HG02642 (cell line): ENCODE measurements around the gene PANK4.

Experiments used
- ATAC-seq: cut with Tn5 transposase; IDR thresholded peaks from one replicate; pipeline ENCODE4 v1.9.1; 2021; ENCODE audit warnings: mild to moderate bottlenecking; ENCODE audit not compliant: unreplicated experiment, poor library complexity

PANK4 gene

DNA sequence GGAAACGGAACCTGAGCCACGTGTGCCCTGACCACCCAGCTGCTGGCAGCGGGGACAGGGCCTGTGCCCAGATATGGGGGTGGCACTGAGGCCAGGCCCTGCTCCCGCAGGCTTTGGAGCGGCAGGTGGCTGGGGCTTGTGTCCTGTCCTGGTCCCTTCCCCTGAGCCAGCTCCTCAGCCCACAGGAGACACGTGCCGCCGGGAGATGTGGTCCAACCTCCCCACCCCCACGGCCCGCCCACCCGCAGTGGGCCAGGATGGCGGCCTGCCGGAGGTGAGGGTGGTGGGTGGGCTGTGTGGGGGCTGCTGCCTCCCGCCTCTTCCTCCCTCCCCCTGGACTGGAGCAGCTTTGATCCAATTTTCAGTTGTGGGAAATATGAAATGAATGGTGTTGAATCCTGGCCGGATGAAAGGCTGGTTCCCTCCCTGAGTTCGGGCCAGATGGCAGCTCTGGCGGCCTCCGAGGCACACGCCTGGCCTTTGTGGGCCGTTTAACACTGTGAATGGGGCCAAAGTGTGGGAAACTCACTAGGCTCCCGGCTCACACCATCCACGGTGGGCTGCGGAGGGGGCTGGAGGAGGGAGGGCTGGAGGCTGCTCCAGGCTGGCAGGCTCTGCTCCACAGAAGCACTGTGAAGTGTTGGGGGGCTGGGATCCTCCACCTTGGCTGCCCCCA lies 6.2 kb upstream of the PANK4 start:
- ATAC-seq = no peak

DNA sequence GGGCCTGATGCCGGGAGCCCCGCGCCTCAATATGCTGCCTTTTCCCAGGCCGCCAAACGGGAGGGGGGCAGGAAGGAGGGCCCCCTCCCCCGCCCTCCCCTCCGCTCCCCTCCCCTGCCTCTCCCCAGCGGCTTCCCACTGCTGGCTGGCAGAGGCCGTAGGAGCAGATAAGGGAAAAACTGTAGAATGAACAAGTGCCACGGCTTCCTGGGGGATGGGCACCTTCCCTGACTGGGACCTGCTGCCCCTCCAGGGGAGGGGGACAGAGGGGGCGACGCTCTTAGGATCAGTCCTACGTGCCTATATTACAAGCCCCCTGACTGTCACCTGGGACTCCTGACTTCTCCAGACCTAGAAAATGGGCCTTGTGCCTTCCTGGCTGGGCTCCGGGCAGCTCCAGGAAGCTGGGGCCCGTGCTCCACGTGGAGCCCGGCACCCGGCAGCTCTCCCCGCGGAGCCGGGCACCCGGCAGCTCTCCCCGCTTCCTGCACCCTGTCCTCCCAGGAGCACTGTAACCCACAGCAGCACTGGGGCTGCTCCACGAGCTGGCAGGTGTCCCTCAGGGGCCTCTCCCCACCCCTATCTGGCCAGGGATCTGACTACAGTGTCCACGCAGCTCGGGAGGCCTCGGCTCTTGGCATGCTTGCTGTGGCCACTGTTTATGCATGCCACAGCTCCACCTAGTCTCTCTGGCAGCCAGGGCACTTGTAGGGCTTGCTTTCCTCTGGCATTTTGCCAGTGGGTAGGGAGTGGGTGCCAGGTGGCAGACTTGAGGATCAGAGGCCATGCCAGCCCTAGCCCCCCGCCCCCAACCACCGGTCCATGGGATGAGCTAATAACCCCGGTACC lies 4.3 kb upstream of the PANK4 start:
- ATAC-seq = no peak

DNA sequence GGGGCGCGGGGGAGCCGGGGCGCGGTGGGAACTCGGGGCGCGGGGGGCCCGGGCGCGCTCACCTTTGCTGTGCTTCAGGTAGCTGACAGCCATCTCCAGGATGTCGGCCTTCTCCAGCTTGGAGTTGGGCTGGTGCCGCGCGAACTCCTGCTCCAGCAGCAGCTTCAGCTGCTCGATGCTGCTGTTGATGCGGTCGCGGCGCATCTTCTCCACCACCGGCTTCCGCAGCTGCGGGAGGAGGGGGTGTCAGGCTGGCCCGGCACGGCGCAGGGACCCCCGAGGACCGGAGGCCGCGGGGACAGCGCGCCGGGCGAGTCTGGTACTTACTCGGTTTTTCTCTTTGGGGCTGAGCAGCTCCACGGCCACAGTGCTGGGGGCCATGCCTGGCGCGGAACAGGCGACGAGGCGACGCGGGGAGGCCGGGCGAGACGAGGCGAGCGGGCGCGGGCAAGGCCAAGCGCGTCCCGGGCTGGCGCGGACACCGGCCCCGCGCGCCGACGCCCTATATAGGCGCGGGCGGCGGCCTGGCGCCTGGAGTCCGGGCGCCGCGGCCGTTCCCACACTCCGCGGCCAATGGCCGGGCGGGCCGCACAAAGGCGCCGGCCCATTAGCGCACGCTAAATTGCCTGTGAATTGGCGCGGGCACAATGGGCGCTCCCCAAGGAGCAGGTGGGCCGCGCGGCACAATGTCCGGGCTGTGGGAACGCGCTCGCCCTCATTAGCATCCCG lies 3.6 kb upstream of the PANK4 start, which contains the start of gene HES5:
Gene HES5 (minus strand): TSS at position 480 of the 729 bp plus-strand sequence. CDS start 99 bp downstream, at position 381.
- ATAC-seq = no peak

DNA sequence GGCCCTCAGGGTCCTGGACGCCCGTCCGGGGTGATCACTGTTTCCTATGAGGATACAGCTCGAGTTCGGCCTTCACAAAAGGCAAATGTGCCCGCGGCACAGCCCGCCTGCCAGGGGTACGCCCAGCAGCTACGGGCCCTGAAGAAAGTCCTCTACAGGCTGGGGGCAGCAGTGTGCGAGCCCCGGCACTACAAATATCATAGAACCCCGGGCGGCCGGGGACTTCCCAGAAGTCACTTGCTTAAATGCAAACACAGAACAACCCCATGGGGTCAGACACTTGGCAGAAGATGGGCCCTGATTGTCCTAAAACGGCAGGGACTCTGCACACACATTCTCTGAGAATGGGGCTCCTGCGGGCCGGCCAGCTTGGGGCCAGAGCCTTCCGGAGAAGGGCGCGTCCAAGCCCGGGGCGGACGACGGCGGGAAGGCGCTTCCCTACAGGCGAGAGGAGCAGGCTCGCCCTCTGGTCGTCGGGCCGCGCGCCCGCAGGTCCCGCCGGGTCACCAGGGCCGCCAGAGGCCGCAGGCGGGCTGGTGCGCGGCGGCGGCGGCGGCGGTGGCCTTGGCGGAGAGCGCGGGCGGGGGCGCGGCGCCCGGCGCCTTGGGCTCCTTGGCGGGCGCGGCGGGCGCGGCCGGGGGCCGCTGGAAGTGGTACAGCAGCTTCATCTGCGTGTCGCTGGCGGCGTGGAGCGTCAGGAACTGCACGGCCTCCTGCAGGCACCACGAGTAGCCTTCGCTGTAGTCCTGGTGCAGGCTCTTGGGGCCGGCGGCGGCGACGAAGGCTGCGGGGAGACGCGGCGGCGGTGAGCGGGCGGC lies 2.8 kb upstream of the PANK4 start:
- no peak for ATAC-seq

DNA sequence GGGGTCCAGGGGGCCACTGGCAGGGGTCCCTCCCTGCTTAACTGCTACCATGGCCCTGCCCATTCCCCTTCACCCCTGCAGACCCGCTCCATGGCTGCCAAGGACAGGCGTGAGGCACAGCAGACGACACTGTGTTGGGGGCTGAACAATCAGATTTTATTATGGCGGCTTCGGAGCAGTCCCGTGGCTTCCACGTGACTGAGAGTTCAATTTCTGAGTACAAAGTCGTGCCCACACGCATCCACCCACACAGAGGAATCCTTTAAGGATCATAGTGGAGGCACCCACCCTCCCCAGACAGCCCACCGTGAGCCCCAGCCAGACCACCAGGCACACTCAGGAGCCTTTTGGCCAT lies 2.2 kb upstream of the PANK4 start:
- no peak for ATAC-seq

DNA sequence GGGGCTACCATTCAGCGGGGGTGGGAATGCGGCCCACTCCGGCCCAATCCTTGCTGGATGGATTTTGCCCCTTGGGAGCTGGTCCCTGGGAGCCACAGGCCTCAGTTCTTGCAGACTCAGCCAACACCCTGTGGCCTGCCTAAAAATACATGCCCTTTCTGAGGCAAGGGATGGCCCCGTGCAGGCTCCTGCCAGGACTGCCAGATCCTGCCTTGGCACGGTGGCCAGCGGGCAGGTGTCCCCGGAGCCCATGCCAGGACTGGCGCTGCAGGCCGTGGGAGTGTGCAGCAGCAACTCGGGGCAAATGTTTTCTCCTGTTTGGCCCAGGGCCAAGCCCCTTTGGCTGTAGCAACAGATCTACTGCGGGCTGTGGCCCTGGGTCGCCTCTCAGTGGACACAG lies 1.6 kb upstream of the PANK4 start:
- ATAC-seq = no peak

DNA sequence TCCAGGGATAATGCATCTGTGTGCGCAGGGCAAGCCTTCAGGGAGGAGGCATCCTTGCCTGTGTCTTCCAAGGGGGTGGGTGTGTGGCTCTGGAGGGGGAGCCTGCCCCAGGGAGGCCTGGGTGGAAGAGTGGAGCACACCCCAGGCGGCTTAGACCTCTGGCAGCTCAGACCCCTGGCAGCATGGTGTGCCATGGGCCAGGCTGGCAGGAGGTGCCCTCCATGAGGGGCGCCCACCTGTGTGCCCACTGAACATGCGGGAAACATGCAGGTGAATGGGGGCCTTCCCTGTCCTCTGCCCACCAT lies 1.1 kb upstream of the PANK4 start:
- ATAC-seq = no peak

DNA sequence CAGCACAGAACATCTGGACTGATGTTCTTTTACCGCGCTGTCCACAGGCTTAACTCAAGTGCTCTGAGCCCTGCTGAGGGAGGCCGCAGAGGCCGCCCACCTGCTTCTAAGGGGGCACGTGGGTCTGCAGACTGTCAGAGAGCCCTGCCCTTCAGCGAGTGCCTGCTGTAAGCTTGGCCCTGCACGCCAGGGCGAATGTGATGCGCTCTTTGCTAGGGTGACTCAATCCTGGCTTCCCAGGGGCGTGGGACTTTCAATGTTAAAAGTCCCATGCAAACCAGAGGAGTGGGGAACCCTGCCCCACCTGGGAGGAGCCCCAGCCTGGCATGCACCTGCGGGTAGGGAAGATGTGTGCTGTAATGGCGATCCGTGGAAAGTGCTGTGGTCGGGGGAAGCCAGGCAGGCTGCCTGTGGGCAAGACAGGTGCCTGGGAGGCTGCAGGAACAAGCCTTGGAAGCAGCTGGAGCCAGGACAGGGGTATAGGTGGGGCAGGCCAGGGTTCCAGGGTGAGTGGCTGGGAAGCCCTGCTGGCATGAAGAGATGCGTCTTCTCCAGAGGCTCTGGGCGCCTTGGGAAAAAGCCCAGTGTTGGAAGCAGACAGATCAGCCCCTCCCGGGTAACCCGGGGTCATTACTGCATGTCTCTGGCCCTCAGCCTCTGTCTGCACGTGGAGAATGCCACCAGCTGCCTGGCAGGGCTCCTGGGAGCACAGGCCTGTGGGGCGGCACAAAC lies 594 bp upstream of the PANK4 start:
- ATAC-seq = peak; percentile 32

DNA sequence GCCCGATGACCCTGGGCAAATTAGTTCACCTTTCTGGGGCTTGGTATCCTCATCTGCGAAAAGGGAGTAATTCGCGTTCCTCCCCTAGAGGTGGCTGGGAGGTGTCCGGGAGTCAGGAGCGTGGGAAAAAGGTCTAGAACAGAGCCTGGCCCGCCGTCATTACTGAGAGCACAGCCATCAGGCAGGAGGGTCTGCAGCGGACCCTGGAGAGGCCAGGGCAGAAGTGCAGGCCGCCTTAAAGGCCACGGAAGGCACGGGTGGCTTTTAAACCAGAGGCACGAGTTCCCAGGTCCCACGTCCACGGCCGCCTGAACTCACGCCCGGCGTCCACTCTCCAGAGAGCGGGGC lies 850 bp downstream of the PANK4 start:
- no peak for ATAC-seq

DNA sequence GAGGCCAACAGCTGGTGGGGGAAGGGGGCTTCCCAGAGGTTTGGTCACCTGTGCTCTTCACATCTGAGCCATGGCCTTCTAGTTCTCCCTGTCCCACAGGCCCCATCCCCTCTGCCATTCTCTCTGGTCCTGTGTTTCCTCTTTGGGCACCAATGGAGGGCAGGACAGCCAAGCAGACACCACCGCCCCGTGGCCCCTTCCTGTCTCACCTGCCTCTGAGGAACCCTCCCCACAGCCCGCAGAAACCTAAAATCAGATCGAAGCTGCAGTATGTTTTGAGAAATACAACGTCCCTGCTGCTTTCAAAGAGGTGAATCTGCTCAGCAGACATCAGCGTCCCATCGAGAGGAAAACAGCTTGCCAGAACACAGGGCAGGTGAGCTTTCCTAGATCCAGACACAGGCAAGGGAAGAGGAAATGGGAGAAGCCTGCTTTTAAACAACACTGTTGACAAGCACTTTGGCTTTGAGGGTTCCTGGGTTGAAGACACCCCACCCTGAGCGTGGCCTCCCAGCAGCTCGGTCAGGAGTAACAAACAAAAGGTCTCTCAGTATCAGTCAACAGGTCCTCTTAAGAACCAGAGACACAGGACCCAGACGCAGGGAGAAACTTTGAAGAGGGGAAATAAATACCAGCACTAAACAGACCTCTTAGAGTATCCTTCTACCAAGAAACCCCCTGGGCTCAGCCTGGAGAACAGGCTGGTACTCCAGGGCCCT lies 2.3 kb downstream of the PANK4 start:
- ATAC-seq = no peak

DNA sequence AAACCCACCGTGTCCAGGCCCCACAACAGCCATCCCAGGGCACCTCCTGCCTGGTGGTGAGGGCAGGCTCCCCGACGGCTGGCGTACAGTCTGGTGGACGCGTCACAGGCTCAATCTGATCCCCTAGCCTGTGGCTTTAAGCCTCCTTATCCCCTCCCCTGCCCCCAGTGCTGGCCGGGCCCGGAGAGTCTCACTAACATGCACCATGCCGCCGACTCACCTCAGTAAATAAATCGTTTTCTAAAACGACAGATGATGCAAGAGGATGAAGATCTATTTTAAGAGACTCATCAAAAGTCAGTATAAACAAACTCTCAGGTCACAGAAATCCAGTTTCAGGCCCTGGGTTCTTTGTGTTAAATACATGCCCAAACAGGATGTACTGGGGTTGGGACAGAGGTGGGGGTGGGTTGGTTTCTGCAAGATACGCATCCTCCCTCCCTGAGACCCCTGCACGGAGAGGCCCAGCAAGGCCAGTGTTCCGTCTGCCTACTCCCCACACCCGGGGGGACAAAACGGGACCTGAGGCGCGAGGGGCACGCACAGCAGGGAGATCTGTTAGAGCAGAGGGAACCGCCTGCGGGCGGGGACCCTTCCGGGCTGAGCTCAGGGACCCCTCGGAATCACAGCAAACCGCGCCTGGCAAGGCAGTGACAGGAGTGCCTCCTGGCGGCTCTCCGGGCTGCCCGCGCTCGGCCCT lies 3.1 kb downstream of the PANK4 start:
- ATAC-seq = no peak

DNA sequence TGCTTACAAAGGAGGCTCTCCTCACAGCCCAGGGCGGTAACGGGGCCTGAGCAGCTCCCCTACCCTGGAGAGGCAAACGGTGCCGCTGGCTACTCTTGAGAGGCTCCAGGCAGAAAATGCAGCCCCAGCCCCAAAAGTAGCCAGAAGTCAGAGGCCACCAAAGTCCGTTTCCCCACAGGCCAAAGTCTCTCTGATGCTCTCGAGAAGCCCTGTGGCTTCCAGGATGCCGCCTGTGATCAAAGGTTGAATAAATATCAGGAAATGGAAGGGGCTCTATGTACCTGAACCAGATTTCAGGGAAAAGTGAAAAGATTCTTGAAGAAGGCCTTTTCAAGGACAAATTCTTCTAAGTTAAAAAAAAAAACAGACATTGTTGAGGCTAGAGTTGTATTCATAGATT lies 4.2 kb downstream of the PANK4 start:
- ATAC-seq = no peak

DNA sequence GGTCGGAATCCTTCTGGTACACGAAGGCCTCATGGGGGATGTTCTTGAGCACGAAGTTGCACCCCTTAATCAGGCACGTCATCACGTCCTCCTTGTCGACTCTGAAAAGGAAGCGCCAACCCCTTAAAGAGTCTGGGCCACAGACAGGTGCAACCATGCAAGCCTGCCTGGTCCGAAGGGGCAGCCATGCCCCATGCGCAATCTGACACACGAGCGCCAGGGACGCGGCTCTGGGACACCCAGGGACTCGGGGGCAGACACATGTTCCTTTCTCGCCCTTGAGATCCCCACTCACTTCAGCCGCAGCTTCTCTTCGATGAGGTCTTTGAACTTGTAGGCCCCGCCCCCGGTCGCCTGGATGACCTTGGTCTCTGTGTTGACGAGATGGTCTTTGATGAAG lies 5.6 kb downstream of the PANK4 start:
- ATAC-seq = no peak

DNA sequence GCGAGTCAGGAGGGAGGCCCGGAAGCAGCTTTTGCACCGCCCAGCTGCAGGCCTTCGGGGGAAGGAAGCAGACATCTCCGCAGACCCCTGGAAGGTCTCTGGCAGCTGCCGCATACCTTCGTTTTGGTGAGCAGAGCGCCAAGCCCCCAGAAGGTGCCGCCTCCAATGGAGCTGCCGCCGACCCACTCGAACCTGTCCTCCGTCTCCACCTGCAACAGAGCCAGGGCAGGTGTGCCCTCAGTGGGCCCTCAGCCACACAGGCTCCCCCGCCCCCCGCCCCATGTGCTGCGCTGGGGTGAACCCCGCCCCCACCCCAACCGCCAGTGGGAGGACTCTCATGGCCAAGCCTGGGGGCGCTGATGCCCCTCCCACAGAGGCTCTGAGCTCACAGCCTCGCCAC lies 6.2 kb downstream of the PANK4 start:
- ATAC-seq = no peak

DNA sequence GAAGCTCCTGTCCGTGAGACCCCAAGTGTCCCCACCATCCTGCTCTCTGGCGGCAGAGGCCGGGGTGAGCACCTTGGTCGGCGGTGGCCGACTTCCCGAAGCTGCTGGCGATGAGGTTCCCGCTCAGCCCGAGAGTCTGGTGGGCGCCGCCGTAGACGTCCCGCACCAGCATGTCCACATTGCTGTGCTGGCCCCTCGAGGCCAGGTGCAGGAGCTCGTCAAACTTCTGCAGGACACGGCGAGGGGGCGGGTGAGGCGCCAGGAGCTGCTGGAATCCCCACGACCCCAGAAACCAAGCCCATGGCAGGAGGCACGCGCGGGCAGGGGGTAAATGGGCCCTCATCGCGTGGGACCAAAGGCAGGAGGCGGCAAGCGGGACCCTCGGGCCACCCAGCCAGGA lies 6.7 kb downstream of the PANK4 start:
- no peak for ATAC-seq

DNA sequence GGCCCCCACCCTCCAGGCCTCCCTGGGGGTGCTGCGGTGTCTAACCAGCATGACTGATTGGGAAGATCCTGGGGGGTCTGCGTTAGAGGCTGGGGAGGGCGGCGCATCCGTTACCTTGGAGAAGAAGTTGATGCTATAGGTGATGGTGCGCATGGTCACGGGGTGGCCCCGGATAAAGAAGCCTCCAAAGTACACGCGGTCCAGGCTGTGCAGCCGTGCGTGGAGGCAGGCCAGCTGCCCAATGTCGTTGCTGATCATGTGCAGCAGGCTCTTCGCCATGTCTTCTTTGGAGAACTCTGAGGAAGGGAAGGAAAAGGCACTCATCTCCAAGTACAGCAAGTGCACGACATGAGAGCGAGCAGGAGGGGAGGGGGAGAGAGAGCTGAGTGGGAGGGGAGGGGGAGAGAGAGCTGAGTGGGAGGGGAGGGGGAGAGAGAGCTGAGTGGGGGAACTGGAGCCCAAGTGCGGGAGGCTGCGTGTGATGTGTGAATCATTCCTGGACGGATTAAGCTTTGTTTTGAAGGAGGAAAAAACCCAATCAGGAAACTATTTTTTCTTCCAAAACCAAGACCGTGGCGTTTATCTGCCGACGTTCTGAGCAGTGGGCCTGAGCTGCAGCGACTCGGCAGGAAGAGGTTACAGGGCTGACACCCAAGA lies 7.2 kb downstream of the PANK4 start:
- no peak for ATAC-seq

DNA sequence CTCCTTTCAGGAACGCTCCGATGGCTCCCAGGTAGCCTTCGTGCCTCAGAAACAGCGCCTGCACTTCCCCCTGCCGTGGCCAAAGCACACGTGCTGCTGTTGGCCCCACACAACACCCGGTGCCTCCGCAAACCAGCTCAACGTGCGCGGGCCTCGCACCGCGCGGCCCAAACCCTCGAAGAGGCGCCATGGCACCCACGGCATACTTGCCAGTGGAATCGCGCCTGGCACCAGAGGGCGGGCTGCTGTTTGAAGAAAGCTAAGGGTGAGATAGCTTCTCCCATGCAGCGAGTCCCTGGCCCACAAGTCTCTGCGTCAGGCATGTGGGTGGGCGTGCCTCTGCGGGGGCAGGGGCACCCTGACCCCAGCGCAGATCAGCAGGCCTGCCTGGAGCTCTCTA lies 7.9 kb downstream of the PANK4 start:
- no peak for ATAC-seq

DNA sequence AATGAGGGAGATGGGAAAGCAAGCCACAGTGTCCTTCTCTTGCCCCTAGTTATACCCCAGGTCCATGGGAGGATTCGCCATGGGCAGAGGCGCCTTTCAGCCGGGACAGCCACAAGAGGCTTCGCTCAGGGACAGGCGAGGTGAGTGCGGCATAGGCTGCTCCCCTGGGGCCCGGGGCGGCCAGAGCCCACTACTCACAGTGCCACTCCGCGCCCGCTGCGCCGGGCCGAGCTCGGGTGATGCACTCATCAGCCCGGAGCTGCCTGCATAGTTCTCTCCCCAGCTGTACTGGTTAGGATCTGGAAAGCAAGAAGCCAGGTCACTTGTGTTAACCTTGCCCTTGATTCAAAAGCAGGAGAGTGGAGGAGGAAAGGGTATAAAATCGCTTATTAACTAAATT lies 8.4 kb downstream of the PANK4 start:
- no peak for ATAC-seq
